A549 (cell line): Measurements from ENCODE around the gene C12orf75.

Experiments used
- BHLHE40 ChIP-seq: IDR thresholded peaks from 2 replicates; pipeline ENCODE4 v1.6.1; 2012; ENCODE audit warnings: low read depth, low read length, inconsistent platforms
- EP300 ChIP-seq, 2 experiments: fragments of >200 bp; sonication (Bioruptor Twin); formaldehyde crosslinking; IDR thresholded peaks; 2 replicates in 1 of 2; 3 replicates in 1 of 2; pipeline ENCODE4 v1.6.1; 2016 to 2017
- JUN ChIP-seq, 2 experiments: fragments of >200 bp; sonication (Bioruptor Twin); formaldehyde crosslinking; IDR thresholded peaks; 2 replicates in 1 of 2; 3 replicates in 1 of 2; pipeline ENCODE4 v1.6.1; 2016 to 2017
- MAZ ChIP-seq: fragments of 150-350 bp; IDR thresholded peaks from 2 replicates; pipeline ENCODE4 v1.6.1; 2014; ENCODE audit warnings: antibody characterized with exemption, low read depth, low read length, borderline replicate concordance
- TF ChIP-seq, protein P1 (sequence below): fragments of >200 bp; sonication (Bioruptor Twin); formaldehyde crosslinking; IDR thresholded peaks from 3 replicates; pipeline ENCODE4 v1.5.1; 2016
- TF ChIP-seq, protein P2 (sequence below): IDR thresholded peaks from 2 replicates; pipeline ENCODE4 v1.6.1; 2012

GRCh38 chr12:105334582-105334981 lies 4.1 kb downstream of the C12orf75 start:
- TF ChIP-seq, protein P1, sequence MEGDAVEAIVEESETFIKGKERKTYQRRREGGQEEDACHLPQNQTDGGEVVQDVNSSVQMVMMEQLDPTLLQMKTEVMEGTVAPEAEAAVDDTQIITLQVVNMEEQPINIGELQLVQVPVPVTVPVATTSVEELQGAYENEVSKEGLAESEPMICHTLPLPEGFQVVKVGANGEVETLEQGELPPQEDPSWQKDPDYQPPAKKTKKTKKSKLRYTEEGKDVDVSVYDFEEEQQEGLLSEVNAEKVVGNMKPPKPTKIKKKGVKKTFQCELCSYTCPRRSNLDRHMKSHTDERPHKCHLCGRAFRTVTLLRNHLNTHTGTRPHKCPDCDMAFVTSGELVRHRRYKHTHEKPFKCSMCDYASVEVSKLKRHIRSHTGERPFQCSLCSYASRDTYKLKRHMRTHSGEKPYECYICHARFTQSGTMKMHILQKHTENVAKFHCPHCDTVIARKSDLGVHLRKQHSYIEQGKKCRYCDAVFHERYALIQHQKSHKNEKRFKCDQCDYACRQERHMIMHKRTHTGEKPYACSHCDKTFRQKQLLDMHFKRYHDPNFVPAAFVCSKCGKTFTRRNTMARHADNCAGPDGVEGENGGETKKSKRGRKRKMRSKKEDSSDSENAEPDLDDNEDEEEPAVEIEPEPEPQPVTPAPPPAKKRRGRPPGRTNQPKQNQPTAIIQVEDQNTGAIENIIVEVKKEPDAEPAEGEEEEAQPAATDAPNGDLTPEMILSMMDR: no peak
- no peak for TF ChIP-seq JUN (IDR thresholded peaks at IDR 0.05)
- TF ChIP-seq MAZ: no peak
- no peak for TF ChIP-seq BHLHE40
- TF ChIP-seq, protein P2, sequence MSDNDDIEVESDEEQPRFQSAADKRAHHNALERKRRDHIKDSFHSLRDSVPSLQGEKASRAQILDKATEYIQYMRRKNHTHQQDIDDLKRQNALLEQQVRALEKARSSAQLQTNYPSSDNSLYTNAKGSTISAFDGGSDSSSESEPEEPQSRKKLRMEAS: no peak
- TF ChIP-seq EP300 (IDR thresholded peaks at IDR 0.05): no peak
